GM23338 (cell line): ENCODE measurements around the gene ZDHHC23.

ENCODE experiments used
- CREB1 ChIP-seq: fragments of 250-450 bp; sonication (Bioruptor Pico); IDR thresholded peaks from 2 replicates; pipeline ENCODE4 v1.5.0; 2020; ENCODE audit warnings: low read depth, mild to moderate bottlenecking, moderate library complexity
- CTCF ChIP-seq, 2 experiments: fragments of 200-600 bp in 1 of 2; sonication (generic) in 1 of 2; conservative IDR thresholded peaks; 2 replicates each; pipeline versions ENCODE4 v1.5.1 to v1.6.1; 2016 to 2017; ENCODE audit warnings: antibody characterized with exemption in 2 of 2, low read depth in 2 of 2, mild to moderate bottlenecking in 2 of 2, moderate library complexity in 1 of 2
- EZH2 ChIP-seq: fragments of 200-600 bp; sonication (generic); IDR thresholded peaks from one replicate; pipeline ENCODE4 v1.8.0; 2017; ENCODE audit warnings: antibody characterized with exemption, mild to moderate bottlenecking, low read depth; ENCODE audit not compliant: unreplicated experiment
- EZH2phosphoT487 ChIP-seq: fragments of 200-600 bp; sonication (generic); IDR thresholded peaks from one replicate; pipeline ENCODE4 v1.8.1; 2018; ENCODE audit warnings: antibody characterized with exemption; ENCODE audit not compliant: unreplicated experiment
- JUNB ChIP-seq: IDR thresholded peaks from one replicate; pipeline ENCODE4 v1.6.1; 2016; ENCODE audit warnings: antibody characterized with exemption; ENCODE audit not compliant: unreplicated experiment
- NANOG ChIP-seq: IDR thresholded peaks from 2 replicates; pipeline ENCODE4 v1.6.1; 2016; ENCODE audit warnings: antibody characterized with exemption, borderline replicate concordance
- POLR2AphosphoS5 ChIP-seq: IDR thresholded peaks from 2 replicates; pipeline ENCODE4 v1.6.1; 2016; ENCODE audit warnings: antibody characterized with exemption, low read depth
- REST ChIP-seq: IDR thresholded peaks from one replicate; pipeline ENCODE4 v1.6.1; 2018; ENCODE audit warnings: antibody characterized with exemption; ENCODE audit not compliant: unreplicated experiment
- STAT1 ChIP-seq: IDR thresholded peaks from one replicate; pipeline ENCODE4 v1.6.1; 2016; ENCODE audit warnings: antibody characterized with exemption; ENCODE audit not compliant: unreplicated experiment
- ZNF114 ChIP-seq: fragments of 250-450 bp; sonication (Bioruptor Pico); IDR thresholded peaks from 2 replicates; pipeline ENCODE4 v1.5.0; 2020; ENCODE audit warnings: mild to moderate bottlenecking, moderate library complexity
- ZNF331 ChIP-seq: fragments of 250-450 bp; sonication (Bioruptor Pico); IDR thresholded peaks from 2 replicates; pipeline ENCODE4 v1.5.0; 2020; ENCODE audit warnings: low read depth, mild to moderate bottlenecking, moderate library complexity

- TF ChIP-seq CTCF (conservative IDR thresholded peaks at IDR 0.05; ENCODE audit: low read depth in 2 of 2) = peak; percentile 34 to 37
- no peak for TF ChIP-seq EZH2
- TF ChIP-seq REST = no peak
- no peak for TF ChIP-seq CREB1 (CRISPR knock-in tag)
- no peak for TF ChIP-seq EZH2phosphoT487
- TF ChIP-seq JUNB = no peak
- TF ChIP-seq POLR2AphosphoS5 = no peak
- no peak for TF ChIP-seq STAT1
- no peak for TF ChIP-seq NANOG
- no peak for TF ChIP-seq ZNF331 (CRISPR knock-in tag)
- no peak for TF ChIP-seq ZNF114 (CRISPR knock-in tag)
Measured at GRCh38 chr3:113966172-113966571, 18.4 kb downstream of the ZDHHC23 start.
